T1000 (cell line): Measurements from ENCODE around the gene JAZF1.

Experiments
- DNase-seq: peaks from one replicate; lab custom pipeline; 2025; ENCODE audit warnings: mixed read lengths; lab: John Stamatoyannopoulos, UW

JAZF1 gene

DNA sequence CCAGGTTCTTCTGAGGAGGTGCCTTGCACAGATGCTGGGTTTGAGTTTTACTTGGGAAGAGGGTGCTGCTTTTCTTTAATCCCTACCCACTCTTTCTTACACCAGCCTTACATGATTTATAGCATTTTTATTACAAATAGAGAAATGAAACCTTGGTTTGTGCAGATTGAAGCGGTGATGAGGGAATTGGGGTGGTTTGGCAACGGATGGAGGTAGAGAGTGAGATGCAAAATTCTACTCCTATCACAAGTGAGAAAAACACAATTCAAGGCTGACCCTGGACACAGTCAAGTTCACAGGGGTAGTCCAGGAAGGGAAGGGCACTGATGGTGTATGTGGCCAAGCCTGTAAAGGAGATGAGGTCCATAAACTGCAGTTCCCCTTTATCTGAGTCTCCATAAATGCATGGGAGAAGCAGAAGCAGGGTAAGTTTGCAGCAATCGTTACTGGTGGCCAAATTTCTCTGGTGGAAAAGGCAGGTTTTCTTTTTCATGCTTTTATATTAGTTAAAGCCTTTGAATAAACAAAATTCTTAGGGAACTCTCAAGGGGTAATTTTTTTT is 214.3 kb downstream of the JAZF1 start:
- DNase-seq: no peak

DNA sequence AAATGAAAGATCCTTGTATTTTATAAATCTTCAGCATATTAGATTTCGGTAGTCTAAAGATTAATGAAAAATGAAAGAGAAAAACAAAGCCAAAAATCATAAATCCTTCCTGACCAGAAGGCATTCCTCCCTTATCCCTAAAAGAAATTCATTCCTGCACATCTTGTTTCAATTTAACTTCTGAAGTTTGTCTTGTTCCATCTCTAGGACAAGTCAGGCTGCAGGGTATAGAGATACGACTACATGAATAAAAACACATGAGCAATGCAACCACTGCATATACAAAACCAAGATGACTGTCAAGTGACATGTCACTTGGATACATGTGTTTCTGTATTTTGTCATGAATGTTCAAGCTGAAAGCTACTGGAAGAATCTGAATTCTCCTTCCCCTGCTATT is 214.9 kb downstream of the JAZF1 start:
- DNase-seq: no peak

DNA sequence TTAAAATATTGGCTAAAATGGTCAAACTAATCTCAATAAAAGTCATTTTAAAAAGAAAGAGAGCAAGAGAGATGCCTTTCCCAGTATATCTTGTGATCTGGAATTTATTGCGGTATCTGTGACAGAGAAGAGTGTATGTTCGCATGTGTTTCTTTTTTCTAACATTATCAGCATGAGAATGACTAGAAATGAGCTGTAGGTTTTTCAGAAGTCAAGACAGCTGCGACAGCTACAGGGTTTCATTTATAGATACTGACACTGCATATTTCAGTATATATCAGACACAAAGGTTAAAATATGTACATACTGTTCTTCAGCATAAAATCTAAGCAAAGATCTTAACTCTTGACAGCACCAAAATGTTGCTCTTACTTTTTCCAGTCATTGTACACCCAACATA is 215.8 kb downstream of the JAZF1 start:
- DNase-seq: no peak

DNA sequence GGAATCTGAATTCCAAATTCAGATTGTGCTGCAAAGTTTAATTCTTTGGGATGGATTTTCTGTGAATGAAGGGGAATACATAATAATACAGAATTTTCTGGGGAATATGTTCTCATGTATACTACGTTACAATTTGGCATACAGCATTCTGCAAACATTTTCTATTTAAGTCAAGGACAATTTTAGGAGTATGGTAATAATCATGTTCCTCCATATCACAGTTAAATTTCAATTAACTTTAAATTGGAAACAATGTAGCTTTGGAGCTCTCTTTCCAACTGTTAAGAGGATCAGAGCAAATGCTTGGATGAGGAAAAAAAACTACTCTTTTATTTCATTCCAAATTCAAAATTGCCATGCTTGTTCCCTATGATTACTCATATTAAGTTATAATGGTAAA is 217.5 kb downstream of the JAZF1 start:
- DNase-seq: no peak

DNA sequence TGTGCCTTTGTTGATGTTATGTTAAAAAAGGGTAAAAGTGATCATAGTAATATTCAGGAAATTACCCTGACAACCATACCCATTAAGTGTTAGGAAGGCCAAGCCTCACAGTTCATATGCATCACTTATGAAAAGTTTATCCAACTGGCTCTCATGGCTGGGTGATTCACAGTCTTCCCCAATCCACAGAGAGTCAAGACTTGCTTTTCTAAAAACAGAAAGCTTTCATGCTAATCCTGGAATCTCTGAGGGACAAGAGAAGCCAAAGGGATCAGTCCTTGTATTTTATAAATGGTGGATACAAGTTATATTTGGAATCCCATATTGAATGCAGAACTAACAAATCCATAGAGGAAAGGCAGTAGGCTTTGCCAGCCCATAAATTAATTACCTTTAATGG is 218.3 kb downstream of the JAZF1 start:
- DNase-seq: no peak

DNA sequence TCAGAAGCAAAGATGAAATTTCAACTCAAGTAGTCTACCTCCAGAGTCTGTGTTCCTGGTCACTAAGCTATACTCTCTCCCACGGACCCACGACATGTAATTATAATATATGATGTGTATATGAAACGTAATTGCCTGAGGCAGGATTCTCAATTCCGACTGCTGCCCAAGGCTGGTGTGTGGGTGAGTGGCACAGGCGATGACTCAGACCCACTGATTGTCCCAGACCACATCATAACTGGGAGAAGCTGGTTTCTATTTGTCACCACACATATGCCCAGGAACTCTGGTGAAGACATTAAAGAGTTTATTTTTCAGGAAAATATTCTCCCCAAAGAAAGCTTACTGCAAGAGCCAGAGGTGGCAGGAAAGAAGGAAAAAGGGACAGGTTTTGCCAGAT is 219.3 kb downstream of the JAZF1 start:
- peak; percentile 20 for DNase-seq

DNA sequence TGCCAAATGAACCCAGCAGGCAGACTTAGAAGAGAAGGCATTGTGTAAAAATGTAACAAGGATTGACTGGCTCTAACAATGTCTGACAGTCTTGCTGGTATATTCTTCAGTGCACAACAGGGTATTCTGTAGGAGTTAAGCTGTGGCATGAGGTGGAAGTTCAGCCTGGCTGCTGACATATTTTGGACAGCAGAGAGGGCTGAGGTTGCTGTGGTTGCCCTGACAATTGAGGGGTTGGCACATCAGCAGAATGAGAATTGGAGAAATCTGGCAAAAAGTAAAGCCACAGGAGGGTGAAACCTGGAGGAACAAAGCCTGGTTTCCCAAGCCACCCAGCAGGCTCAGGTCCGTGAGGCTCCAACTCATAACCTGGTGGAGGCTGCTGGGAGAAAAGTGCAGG is 220.2 kb downstream of the JAZF1 start:
- DNase-seq: no peak

DNA sequence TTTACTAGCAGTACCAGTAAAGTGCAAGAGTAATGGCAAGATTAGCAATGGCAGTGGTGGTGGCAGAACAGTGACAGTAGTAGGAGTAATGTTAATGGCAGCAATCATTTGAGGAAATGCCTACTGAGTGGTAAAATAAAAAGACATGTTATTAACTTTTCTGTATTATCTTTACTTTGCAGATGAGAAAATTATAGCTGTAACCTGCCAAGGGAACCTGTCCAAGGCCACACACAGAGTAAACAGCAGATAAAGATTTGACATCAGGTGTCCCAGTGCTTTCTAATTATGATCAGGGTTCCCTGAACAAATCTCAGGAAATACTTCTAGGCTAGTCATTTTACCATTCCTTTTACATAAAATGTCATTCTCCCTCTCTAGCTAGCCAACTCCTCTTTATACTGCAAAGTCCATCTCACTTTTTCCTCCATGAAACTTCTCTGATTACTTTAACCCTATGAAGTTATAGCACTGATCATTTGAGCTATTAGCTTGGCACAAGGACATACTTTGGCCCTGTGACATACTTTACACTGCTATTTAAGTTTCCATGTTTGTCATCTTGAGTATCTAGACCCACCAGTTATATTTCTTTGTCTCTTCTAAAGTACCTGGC is 221.6 kb downstream of the JAZF1 start:
- DNase-seq: no peak

DNA sequence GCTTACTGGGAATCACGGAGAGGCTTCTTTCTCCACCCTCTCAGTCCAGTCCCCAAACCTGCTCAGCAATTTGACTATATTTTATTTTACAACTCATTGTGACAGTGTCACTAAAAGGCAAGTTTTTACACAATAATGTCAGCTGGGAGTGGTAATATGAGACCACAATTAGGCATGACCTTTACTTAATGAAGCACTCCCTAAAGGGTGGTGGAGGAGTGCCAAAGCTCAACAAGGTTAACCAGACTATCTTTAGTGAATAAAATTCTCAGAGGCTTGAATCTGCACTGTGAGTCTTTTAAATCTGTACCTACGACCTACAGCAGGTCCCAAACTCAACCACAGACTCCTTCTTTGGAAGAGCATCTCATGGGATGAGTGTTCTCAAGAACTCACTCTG is 225.0 kb downstream of the JAZF1 start:
- no peak for DNase-seq

DNA sequence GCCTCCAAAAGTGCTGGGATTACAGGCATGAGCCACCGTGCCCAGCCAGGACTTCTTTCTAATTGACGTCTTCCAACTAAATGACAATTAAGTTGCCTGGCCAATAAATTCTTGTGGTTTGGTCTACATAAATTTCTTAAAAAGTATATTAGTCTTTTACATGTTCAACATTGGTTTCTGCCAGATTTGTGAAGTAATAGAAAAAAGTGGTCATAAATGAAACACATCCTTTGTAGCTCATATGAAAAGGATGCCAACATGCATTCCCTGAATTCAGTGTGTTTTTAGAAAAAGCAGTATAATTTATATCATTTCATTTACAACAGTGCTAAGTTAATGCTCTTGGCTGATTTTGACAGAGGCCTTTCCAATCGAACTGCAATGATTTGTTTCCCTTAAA is 225.6 kb downstream of the JAZF1 start:
- DNase-seq: no peak

DNA sequence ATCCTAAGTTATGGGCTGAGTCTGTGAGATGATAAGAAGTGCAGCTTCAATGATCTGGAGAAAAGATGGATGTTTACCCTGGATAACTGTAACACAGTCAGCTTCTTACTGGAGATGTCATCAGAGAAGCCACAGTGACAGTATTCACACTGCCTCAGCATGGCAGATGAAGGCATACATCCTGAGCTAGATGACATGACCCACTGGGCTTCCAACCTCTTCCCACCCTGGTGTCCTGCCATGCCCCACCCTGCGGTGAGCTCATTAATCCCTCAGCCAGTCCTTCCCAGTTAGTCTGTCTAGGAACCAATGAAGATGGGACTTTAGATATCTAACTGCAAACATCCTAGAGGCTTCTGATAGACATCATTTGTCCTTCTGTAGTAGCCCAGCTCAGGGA is 226.8 kb downstream of the JAZF1 start:
- DNase-seq: no peak

DNA sequence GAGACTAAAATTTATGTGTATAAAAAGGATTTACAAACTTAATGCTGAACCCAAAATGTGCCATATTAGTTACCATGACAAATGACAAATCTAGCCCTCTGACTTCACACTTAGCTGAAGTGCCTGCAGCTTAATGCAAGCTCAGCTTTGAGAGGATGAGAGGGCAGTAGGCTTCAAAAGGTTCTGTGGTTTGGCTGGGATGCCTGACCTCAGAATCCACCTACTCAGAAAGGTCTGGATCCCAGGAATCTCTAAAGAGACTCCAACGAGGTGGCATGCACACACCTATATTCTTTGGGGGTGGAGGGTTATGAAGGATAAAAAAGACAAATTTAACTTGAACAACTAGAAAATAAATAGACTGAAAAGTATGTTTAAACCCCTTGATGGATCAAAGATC is 227.2 kb downstream of the JAZF1 start:
- DNase-seq: no peak

DNA sequence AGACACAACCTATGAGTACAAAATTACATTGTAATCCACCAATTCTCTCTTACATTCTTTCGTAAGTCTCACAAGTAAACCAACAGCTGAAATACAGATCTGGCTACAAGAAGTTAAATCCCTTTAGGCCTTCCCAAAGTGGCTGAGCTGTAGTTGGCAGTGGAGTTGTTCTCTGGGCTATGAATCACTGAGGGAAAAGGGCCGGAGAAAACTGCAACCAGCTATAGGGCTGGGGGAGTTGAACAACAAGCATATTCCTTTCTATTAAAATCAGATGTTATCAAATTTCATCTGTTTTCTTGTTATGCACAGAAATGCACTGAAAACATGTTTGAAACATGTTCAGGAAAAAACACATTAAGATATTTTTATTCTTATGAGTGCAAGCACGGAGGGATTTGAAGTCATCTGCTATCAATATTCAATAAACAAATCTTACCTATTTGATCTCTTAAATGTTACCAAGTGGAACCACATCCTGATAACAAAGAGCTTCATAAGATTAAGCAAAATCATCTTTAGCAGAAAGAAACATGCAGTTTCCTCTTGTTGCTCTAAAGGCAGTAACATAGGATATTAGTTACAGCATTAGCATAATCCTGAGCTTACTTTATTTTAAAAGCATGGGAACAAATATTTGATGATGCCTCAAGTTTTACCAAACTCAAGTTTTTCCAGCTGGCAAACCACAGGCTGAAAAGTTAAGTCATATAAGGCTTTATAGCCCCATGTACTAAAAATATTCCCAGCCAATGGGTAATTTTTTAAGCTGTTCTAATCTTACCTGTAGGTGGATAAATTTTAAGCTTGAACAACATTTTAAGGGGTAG is 227.9 kb downstream of the JAZF1 start:
- no peak for DNase-seq

DNA sequence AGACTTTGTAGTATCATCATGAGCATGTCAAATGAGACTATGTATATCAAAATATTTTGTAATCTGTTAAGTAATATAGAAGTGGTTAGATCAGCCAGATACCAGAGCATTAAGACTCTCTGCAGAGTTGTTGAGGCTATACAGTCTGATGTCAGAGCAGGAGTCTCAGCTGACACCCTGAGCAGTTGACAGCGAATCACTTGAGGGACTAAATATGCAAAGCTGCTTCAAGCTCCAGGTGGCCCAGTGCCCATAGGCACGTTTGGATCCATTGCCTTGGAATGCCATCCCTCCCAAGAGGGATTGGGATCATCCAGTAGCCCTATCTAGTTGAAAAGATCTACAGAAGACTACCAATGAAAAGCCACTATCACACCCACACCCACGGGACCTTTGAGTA is 230.5 kb downstream of the JAZF1 start:
- DNase-seq: no peak

DNA sequence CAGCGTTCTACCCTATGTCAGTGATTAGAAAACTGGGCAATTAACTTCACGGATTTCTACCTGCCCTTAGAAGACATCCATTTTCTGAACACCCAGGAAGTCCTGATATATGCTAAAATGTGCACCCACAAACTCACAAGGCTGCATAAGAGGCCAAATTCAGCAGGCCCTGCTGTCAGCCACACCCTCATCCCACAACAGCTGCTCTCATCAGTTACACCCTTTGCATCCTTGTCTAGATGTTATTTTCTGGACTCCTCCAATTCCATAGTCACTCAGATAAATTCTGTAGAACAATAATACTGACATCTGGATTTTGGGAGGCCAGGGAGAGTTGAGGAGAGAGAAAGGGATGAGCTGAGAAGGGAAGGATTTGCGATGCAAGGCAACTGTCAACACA is 231.7 kb downstream of the JAZF1 start:
- DNase-seq: no peak

DNA sequence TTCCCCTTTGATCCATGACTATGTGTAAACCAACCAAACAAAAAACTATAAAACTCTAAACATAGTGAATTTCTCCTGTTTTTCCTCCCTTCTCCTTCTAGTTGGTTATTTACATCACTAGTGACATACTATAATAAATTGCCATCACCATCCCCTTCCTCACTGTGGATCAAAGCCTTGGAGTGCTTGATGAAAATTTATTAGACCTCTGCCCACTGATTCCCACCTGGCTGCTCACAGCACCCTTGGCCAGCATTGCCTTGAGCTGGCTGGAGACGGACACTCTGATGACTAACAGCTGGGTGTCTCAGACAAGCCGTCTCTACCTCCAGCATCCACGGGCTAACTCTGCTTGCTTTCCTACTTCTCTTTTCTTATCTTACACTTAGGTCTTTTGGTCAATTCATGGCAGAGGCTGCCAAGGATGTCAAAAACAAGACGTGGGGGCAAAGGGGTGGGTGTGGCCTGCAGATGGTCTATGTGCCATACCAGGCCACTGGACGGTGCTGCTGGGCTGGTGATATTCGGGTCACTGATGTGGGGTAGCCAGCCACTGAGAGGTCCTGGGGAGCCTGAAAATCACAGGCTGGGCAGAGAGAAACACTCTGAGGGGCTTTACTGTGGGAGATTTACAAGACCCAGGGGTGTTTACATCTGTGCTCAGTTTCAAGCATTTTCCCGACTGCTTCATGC is 232.9 kb downstream of the JAZF1 start:
- no peak for DNase-seq

DNA sequence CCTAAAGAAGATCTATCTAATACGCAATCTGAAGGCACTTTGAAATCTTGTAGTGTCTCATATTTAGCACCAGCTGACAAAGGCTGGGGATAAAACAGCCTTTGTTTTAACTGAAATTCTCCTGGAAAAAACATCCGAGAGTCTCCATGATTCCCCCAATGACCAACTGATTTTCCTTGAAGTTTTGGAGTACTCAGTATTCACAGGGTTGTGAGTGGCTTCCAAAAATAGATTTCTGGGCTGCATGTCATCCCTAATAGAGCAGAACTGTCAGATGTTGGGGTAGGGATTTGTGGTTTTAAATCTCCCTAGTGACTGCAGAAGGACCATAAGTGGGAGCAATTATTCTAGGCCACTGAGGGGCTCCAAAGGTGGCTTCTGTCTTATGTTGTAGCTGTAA is 234.2 kb downstream of the JAZF1 start:
- DNase-seq: no peak

DNA sequence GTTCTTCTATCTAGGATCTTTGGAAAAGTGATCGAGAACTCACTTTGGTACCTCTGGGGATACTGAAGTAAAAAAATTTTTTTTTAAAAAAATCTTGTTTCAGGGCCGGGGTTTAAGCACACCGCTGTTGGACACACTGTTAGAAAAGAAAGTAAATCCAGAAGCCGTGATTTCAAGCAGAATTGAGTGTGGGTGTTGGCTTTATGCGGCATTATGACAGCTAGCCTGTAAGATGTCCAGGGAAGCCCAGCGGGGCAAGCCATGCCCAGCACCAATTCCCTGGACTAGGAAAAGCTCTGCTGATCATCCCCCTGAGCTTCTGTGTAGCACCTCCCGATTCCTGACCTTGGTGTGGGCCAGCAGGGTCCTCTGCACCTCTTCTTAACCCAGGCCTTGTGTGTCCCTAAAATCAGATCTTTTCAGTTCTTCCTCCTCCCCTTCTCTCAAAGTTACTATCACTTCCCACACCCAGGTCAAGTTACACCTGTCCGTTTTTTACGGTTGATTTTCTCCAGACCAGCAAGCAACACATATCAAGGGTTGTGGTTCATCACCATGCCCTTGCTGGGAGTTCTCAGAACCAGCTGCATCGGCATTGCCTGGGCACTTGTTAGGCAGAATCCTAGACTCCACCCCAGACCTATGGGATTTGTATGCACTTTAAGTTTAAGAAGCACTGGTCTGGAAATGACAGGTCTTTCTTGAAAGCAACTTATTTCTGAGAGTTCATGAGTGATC is 235.4 kb downstream of the JAZF1 start:
- no peak for DNase-seq

DNA sequence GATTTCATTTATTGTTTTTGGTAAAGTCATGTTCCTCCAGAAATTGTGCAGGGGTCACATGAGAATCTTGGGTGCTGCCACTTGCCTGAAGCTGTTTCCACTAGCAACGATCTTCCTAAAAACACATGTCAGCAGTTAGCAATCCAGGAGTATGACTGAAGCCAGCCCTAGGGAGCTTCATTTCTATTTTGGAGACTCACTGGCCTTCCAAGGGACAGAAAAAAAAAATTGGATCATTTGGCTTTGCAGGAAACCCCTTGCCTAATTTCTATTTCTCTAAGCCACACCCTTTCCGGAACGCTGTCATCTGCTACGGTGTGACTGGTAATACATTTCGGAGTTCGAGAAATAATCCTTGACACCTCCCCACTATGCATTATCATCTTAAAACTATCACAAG is 236.0 kb downstream of the JAZF1 start:
- no peak for DNase-seq

DNA sequence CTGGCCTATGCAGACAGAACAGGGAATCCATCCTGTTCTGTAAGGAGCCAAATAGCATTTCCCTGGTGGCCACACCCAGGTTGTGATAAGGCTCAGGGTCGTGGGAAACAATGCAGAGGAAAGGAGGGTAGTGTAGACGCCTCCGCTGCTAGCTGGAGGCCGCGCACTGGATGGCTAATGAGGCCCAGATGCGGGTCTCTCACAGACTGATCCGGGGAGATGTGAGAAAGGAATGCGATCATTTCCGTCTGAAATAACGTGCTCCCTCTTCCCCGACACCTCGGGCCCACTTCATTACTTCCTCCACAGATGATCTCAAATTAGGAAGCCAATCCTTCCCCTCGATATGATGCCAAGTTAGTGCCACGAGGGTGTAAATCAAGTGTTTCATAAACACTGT is 237.4 kb downstream of the JAZF1 start:
- DNase-seq: no peak

DNA sequence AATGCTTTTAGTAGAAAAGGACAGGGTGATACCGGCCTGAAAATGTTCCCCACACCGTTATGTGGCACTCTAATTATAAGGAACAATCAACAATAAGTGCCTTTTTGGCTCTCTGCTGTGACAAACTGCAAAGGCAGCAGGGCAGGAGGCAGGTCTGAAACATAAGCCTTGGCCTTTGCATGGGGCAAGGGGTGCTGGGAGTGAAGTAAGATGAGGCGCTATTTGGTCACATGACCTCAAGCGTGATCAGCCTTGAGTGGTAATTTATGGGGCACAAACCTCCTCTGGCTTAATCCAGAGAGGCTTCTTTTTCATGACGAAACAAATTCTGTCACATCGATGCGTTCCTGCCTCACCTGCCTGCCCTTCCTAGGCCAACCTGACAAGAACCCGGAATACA is 237.9 kb downstream of the JAZF1 start:
- DNase-seq: no peak

DNA sequence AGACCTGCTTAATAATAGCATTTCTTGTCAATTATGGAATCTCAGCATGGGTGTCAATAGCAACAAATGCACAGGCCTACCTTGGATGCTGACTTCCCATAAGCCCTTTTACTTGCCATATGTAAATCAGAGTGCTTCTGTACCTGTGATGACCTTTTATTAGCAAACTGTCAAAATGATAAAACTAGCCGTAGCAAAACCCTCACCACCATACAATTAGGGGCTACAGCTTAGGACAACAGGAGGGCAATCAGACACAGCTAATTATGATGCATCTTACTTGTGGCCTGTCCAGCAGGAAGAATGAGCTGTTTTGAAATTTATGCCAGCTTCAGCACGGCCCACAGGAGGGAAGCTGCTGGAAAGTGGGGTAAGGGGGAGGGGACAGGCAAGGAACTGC is 239.1 kb downstream of the JAZF1 start:
- DNase-seq: no peak
